Thymus (tissue), 14 donors: ENCODE results near the gene MME. TPM values are rescaled to one million over a fixed set of nuclear protein-coding genes. Genes with fewer than 3 reads are reported as not detected.

Source experiments
- DNase-seq, 9 donors: peaks; one replicate each; pipeline ENCODE4 v3.0.0-alpha.2; 2013; ENCODE audit warnings: low spot score in 9 of 9, low read depth in 6 of 9, missing footprints in 1 of 9
- H3K27ac ChIP-seq, 2 donors: one replicate each; pipeline ENCODE4 v1.5.1; 2013; ENCODE audit warnings: control low read depth in 1 of 2, low read depth in 1 of 2, low read length in 1 of 2, mild to moderate bottlenecking in 1 of 2, moderate library complexity in 1 of 2
- H3K27me3 ChIP-seq, 2 donors: one replicate each; pipeline ENCODE4 v1.5.1; 2013; ENCODE audit warnings: low read length in 1 of 2; ENCODE audit not compliant: control insufficient read depth in 2 of 2, insufficient read depth in 1 of 2
- H3K36me3 ChIP-seq, 2 donors: one replicate each; pipeline ENCODE4 v1.5.1; 2013; ENCODE audit warnings: low read length in 1 of 2, mild to moderate bottlenecking in 1 of 2, moderate library complexity in 1 of 2; ENCODE audit not compliant: control insufficient read depth in 2 of 2, insufficient read depth in 2 of 2
- H3K4me1 ChIP-seq, 2 donors: one replicate each; pipeline ENCODE4 v1.5.1; 2013; ENCODE audit warnings: low read length in 2 of 2; ENCODE audit not compliant: control insufficient read depth in 2 of 2, insufficient read depth in 2 of 2
- H3K4me3 ChIP-seq, 2 donors: one replicate each; pipeline ENCODE4 v1.5.1; 2013; ENCODE audit warnings: low read length in 2 of 2, control low read depth in 1 of 2, mild to moderate bottlenecking in 1 of 2
- H3K9me3 ChIP-seq, 2 donors: one replicate each; pipeline ENCODE4 v1.5.1; 2013; ENCODE audit warnings: low read length in 1 of 2, mild to moderate bottlenecking in 1 of 2; ENCODE audit not compliant: control insufficient read depth in 2 of 2, insufficient read depth in 1 of 2
- WGBS: extraction: QIAGEN DNeasy Blood & Tissue Kit; methylation state at CpG from one replicate; pipeline ENCODE4 v1.1.7; 2013; 5-methylcytosine and 5-hydroxymethylcytosine counted together
- long read RNA-seq, 10 donors: transcript quantifications; one replicate each; lab custom pipeline, GENCODE V29; 2026
- polyA plus RNA-seq: library from polyadenylated mRNA; stranded (reverse); fragments of 200-250 nt; gene quantifications from one replicate; pipeline ENCODE4 v1.2.3, GENCODE V29; 2013
- total RNA-seq: library from RNA; stranded (reverse); fragments of 120-200 nt; gene quantifications from one replicate; pipeline ENCODE4 v1.2.4, GENCODE V29; 2013
- donor health status: healthy.

MME gene
- 21.2 TPM for total RNA-seq
- polyA plus RNA-seq, result 6.7 TPM
- long read RNA-seq, donor 1, result 0 reads
- long read RNA-seq, donor 2, full-length matches to known transcripts, result 3 of 3 reads
- long read RNA-seq, donor 2, partial matches to known transcripts, result 0 of 3 reads
- long read RNA-seq, donor 2, other reads (novel, unspliced or antisense), result 0 of 3 reads
- long read RNA-seq, donor 3, full-length matches to known transcripts, result 3 of 3 reads
- long read RNA-seq, donor 3, partial matches to known transcripts, result 0 of 3 reads
- long read RNA-seq, donor 3, other reads (novel, unspliced or antisense), result 0 of 3 reads
- long read RNA-seq, donor 4, result 0 reads
- long read RNA-seq, donor 5, full-length matches to known transcripts, result 11 of 11 reads
- long read RNA-seq, donor 5, partial matches to known transcripts, result 0 of 11 reads
- long read RNA-seq, donor 5, other reads (novel, unspliced or antisense), result 0 of 11 reads
- long read RNA-seq, donor 6, full-length matches to known transcripts, result 5 of 5 reads
- long read RNA-seq, donor 6, partial matches to known transcripts, result 0 of 5 reads
- long read RNA-seq, donor 6, other reads (novel, unspliced or antisense), result 0 of 5 reads
- long read RNA-seq, donor 7, full-length matches to known transcripts, result 1 of 1 reads
- long read RNA-seq, donor 7, partial matches to known transcripts, result 0 of 1 reads
- long read RNA-seq, donor 7, other reads (novel, unspliced or antisense), result 0 of 1 reads
- long read RNA-seq, donor 8, full-length matches to known transcripts, result 3 of 3 reads
- long read RNA-seq, donor 8, partial matches to known transcripts, result 0 of 3 reads
- long read RNA-seq, donor 8, other reads (novel, unspliced or antisense), result 0 of 3 reads
- long read RNA-seq, donor 9, full-length matches to known transcripts, result 1 of 1 reads
- long read RNA-seq, donor 9, partial matches to known transcripts, result 0 of 1 reads
- long read RNA-seq, donor 9, other reads (novel, unspliced or antisense), result 0 of 1 reads
- long read RNA-seq, donor 10, result 0 reads

GRCh38 chr3:155079746-155080487 lies at the start of gene MME:
Gene MME, plus strand, starts transcription at chr3:155080319. Its CDS starts 3,849 bp downstream, at chr3:155084168.
- DNase-seq, result peak in 2 of 9 donors; percentile 17 to 50
- H3K36me3 ChIP-seq, result no peaks in the 10 kb centered on the region
- no peak within 1 kb of the TSS for H3K27ac ChIP-seq
- WGBS, result under 1% methylated on average over 51 of the region's 51 CpGs
- peak within 1 kb of the TSS; percentile 60 to 82 for H3K4me3 ChIP-seq
- peaks cover 6 to 11% of the 10 kb centered on the region in 2 donors for H3K4me1 ChIP-seq
- peaks cover 0 to 7% of the 10 kb centered on the region in 2 donors for H3K9me3 ChIP-seq
- peaks cover 0 to 18% of the 10 kb centered on the region in 2 donors for H3K27me3 ChIP-seq

- DNase-seq, result no peak
- no peaks in the 10 kb centered on the region for H3K9me3 ChIP-seq
- H3K27ac ChIP-seq, result no peak overlapping the region
- no peaks in the 10 kb centered on the region for H3K27me3 ChIP-seq
- H3K36me3 ChIP-seq, result no peaks in the 10 kb centered on the region
- H3K4me1 ChIP-seq, result no peaks in the 10 kb centered on the region
- no peak overlapping the region for H3K4me3 ChIP-seq
Measured at GRCh38 chr3:155031186-155031585, 48.9 kb upstream of the MME start.

GRCh38 chr3:155032918-155033317 lies 47.2 kb upstream of the MME start:
- no peak overlapping the region for H3K27ac ChIP-seq
- no peak overlapping the region for H3K4me3 ChIP-seq
- no peak for DNase-seq
- no peaks in the 10 kb centered on the region for H3K36me3 ChIP-seq
- H3K27me3 ChIP-seq, result no peaks in the 10 kb centered on the region
- H3K9me3 ChIP-seq, result no peaks in the 10 kb centered on the region
- no peaks in the 10 kb centered on the region for H3K4me1 ChIP-seq

GRCh38 chr3:155034786-155035185 lies 45.3 kb upstream of the MME start:
- Histone ChIP-seq H3K36me3 (no peaks in the 10 kb centered on the region), H3K9me3 (no peaks in the 10 kb centered on the region), H3K27me3 (no peaks in the 10 kb centered on the region), H3K4me3 (no peak overlapping the region), H3K27ac (no peak overlapping the region), H3K4me1 (no peaks in the 10 kb centered on the region)
- 91% methylated on average over 4 of the region's 4 CpGs for WGBS
- no peak for DNase-seq

- no peak for DNase-seq
- H3K27me3 ChIP-seq, result no peaks in the 10 kb centered on the region
- WGBS, result 98% methylated on average over 2 of the region's 2 CpGs
Measured at GRCh38 chr3:155035553-155035952, 44.6 kb upstream of the MME start.

GRCh38 chr3:155037508-155038202 lies 42.5 kb upstream of the MME start:
- no peak for DNase-seq
- H3K4me3 ChIP-seq, result no peak overlapping the region
- 79% methylated on average over 5 of the region's 5 CpGs for WGBS
- H3K36me3 ChIP-seq, result no peaks in the 10 kb centered on the region
- H3K4me1 ChIP-seq, result no peaks in the 10 kb centered on the region
- H3K27ac ChIP-seq, result no peak overlapping the region
- H3K27me3 ChIP-seq, result no peaks in the 10 kb centered on the region
- no peaks in the 10 kb centered on the region for H3K9me3 ChIP-seq

More at GRCh38 chr3:155035553-155035952, 44.6 kb upstream of the MME start:
- Histone ChIP-seq H3K9me3 (no peaks in the 10 kb centered on the region), H3K4me1 (no peaks in the 10 kb centered on the region), H3K4me3 (no peak overlapping the region), H3K27ac (no peak overlapping the region), H3K36me3 (no peaks in the 10 kb centered on the region)

- WGBS, result 95% methylated on average over 2 of the region's 2 CpGs
- Histone ChIP-seq H3K9me3 (no peaks in the 10 kb centered on the region), H3K27me3 (no peaks in the 10 kb centered on the region), H3K27ac (no peak overlapping the region), H3K4me1 (no peaks in the 10 kb centered on the region), H3K4me3 (no peak overlapping the region), H3K36me3 (no peaks in the 10 kb centered on the region)
- DNase-seq, result no peak
Measured at GRCh38 chr3:155038203-155038554, 41.9 kb upstream of the MME start.

- Histone ChIP-seq H3K9me3 (peaks cover 0 to under 1% of the 10 kb centered on the region in 2 donors), H3K4me3 (no peak overlapping the region), H3K27me3 (no peaks in the 10 kb centered on the region), H3K36me3 (no peaks in the 10 kb centered on the region), H3K27ac (no peak overlapping the region), H3K4me1 (no peaks in the 10 kb centered on the region)
- no peak for DNase-seq
Measured at GRCh38 chr3:155046935-155047334, 33.2 kb upstream of the MME start.
